K562 (cell line): ENCODE measurements around the gene RALGPS1. TPM values are rescaled to one million over a fixed set of nuclear protein-coding genes. Genes with fewer than 3 reads are reported as not detected.
A peak's percentile ranks its signal among the peaks of the same experiment; 100 is the strongest.

Source experiments
- polyA plus RNA-seq, 8 experiments: library from polyadenylated mRNA; depleted of rRNA in 4 of 8; stranded (reverse) in 5 of 8; unstranded in 3 of 8; fragments of >200 nt; fragmentation: Nextera tagmentation in 2 of 8; fragmentation: Illumina TruSeq in 1 of 8; extraction: Ambion mirVana in 2 of 8; extraction: Trizol in 1 of 8; gene quantifications; 2 replicates each; pipeline versions ENCODE4 v1.2.1 to v1.2.3, GENCODE V29; 2011 to 2014; ENCODE audit warnings: inconsistent platforms in 1 of 8, missing spikeins in 1 of 8
- total RNA-seq, 7 experiments: library from RNA; depleted of rRNA in 6 of 7; stranded (reverse); fragments of >200 nt in 6 of 7; fragmentation: Illumina TruSeq in 2 of 7; extraction: Trizol in 2 of 7; gene quantifications; 2 replicates each; pipeline versions ENCODE4 v1.2.1 to v1.2.3, GENCODE V29; 2011 to 2021; ENCODE audit warnings: low replicate concordance in 1 of 7
- TF ChIP-seq, protein P1 (sequence below), 2 experiments: fragments of 450-650 bp; formaldehyde crosslinking in 1 of 2; IDR thresholded peaks; 2 replicates each; pipeline versions ENCODE4 v1.4.0 to v1.6.1; 2014 to 2020; ENCODE audit warnings: mild to moderate bottlenecking in 2 of 2, borderline replicate concordance in 1 of 2, low read depth in 1 of 2

RALGPS1 gene
- total and polyA plus RNA-seq, 9 of the 15 experiments (the other 6 are each of a cell fraction or from before 2014, with no cell fraction given), result 0.04 to 2.6 (median 1.5) TPM

DNA sequence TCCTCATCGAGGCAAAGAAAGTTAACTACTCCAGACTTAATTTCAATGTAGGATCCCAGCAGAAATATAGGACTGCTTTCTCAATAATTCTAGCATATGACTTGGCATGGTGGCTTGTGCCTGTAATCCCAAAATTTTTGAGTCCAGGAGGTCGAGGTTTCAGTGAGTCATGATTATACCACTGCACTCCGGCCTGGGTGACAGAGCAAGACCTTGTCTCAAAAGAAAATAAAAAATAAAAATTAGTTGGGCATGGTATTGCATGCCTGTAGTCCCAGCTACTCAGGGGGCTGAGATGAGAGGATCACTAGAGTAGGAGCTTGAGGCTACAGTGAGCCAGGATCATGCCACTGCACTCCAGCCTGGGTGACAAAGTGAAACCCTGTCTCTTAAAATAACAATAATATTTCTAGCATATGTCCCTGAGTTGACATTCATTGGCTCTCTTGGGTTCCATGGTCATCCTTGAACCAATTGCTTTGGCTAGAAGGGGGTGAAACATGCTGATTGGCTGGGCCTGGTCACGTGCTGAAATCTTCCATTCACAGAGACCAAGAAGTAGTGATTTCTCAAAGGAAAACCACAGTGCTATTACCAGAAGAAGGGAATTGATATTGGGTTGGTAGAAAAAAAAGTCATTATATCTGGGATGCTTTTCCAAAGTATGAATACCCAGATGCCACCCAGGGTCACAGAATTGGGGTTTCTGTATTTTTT lies 318.4 kb downstream of the RALGPS1 start (continued):
- TF ChIP-seq, protein P1, sequence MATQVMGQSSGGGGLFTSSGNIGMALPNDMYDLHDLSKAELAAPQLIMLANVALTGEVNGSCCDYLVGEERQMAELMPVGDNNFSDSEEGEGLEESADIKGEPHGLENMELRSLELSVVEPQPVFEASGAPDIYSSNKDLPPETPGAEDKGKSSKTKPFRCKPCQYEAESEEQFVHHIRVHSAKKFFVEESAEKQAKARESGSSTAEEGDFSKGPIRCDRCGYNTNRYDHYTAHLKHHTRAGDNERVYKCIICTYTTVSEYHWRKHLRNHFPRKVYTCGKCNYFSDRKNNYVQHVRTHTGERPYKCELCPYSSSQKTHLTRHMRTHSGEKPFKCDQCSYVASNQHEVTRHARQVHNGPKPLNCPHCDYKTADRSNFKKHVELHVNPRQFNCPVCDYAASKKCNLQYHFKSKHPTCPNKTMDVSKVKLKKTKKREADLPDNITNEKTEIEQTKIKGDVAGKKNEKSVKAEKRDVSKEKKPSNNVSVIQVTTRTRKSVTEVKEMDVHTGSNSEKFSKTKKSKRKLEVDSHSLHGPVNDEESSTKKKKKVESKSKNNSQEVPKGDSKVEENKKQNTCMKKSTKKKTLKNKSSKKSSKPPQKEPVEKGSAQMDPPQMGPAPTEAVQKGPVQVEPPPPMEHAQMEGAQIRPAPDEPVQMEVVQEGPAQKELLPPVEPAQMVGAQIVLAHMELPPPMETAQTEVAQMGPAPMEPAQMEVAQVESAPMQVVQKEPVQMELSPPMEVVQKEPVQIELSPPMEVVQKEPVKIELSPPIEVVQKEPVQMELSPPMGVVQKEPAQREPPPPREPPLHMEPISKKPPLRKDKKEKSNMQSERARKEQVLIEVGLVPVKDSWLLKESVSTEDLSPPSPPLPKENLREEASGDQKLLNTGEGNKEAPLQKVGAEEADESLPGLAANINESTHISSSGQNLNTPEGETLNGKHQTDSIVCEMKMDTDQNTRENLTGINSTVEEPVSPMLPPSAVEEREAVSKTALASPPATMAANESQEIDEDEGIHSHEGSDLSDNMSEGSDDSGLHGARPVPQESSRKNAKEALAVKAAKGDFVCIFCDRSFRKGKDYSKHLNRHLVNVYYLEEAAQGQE (IDR thresholded peaks at IDR 0.05; ENCODE audit: borderline replicate concordance), result 0 out of 2 replicates have a peak, but pooled peaks have one; percentile 7
- TF ChIP-seq, protein P1 (CRISPR knock-in tag; IDR thresholded peaks at IDR 0.05; ENCODE audit: low read depth), result no peak
